GM12874 (cell line): ENCODE data around the gene COQ9.

Experiments
- TF ChIP-seq, protein P1 (sequence below): IDR thresholded peaks from 2 replicates; pipeline ENCODE4 v1.5.1; 2011; ENCODE audit warnings: low read depth, mild to moderate bottlenecking, control low read depth, low read length, moderate library complexity; ENCODE audit not compliant: insufficient read depth

COQ9 gene

DNA sequence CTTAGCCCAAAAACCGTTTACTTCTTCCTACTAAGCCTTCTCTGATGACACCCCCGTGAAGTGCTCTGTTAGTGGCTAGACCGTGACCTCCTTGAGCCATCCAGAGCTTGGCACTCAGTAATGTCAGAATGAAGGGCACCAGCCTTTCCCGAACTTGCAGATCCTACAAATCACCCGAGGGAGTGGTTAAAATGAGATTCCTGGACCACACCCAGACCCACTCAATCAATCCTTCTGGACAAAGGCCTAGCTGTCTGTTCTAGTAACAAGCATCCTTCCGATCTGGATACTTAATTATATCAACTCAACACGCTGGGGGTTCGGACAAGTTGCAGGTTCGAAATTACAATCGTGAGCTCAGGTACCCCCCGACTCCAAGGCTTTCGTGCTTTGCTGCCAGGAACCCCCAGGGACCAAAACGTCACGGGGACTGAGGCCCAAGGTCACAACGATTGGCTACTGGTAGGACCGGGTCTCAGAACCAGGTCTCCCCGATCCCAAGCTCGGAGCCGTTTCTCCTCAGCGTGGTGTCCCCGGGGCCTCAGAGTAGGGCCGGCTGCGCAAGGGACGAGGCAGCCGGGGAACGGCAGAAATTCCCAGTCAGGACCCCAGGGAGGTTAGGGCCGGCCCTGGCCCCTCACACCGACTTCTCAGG, 621 bp upstream of the COQ9 start:
- TF ChIP-seq, protein P1, sequence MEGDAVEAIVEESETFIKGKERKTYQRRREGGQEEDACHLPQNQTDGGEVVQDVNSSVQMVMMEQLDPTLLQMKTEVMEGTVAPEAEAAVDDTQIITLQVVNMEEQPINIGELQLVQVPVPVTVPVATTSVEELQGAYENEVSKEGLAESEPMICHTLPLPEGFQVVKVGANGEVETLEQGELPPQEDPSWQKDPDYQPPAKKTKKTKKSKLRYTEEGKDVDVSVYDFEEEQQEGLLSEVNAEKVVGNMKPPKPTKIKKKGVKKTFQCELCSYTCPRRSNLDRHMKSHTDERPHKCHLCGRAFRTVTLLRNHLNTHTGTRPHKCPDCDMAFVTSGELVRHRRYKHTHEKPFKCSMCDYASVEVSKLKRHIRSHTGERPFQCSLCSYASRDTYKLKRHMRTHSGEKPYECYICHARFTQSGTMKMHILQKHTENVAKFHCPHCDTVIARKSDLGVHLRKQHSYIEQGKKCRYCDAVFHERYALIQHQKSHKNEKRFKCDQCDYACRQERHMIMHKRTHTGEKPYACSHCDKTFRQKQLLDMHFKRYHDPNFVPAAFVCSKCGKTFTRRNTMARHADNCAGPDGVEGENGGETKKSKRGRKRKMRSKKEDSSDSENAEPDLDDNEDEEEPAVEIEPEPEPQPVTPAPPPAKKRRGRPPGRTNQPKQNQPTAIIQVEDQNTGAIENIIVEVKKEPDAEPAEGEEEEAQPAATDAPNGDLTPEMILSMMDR: no peak

DNA sequence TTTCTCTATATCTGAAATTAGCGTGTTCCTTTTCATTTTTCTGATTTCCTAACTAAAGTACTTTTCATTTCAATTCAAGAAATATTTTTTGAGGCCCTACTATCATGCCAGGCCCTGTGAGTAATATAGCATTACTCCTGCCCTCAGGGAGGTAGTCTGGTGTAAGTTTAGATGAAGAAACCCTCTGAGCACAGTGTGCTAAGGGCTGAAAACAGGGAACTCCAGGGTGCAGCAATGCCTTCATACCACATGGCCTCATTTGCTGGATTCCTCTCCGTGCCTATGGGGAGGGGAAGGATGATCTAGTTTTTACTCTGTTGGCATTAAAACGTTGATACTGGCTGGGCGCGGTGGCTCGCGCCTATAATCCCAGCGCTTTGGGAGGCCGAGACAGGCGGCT, 4.7 kb downstream of the COQ9 start:
- TF ChIP-seq, protein P1: no peak

DNA sequence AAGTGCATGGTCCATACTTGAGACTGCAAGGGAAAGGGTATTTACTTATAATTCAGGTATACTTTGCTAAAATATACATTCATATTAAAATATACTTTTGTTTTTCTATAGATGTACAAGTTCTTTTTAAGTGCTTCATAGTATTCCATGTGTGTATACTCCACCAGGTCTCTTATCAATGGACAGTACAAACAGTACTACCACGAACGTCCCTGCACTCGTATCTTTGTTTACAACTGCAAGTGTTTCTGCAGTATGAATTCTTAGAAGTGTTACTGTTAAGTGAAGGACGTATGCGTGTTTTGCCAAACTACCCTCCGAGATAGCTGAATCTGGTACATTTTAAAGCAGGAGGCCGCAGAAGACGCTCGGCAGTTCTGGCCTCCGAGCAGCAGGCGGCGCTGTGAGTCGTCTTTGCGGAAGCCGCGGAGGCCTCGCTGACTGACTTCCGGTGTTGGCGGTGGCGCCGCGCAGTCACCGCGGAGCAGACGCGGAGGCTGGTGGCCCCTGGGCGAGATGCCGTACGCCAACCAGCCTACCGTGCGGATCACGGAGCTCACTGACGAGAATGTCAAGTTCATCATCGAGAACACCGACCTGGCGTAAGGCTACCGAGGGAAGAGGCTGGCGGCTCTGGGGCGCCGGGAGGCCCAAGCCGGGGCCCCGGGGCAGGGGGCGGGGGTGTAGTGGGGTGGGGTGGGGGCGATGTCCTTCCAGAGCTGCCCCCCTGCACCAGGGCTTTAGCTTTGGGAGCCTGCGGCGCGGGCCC, 15.1 kb downstream of the COQ9 start, which contains the start of gene POLR2C:
Gene POLR2C (plus strand): TSS at position 471 of the 769 bp plus-strand sequence. CDS start 46 bp downstream, at position 517.
- TF ChIP-seq, protein P1: peak; percentile 97

GRCh38 chr16:57462978-57463362, 15.7 kb downstream of the COQ9 start:
- TF ChIP-seq, protein P1: no peak

GRCh38 chr16:57464523-57464922, 17.2 kb downstream of the COQ9 start:
- TF ChIP-seq, protein P1: no peak

- TF ChIP-seq, protein P1: no peak
These were observed 21.1 kb downstream of the COQ9 start for GRCh38 chr16:57468346-57468745.

GRCh38 chr16:57469046-57469445, 21.8 kb downstream of the COQ9 start:
- TF ChIP-seq, protein P1: no peak
